DOHH2 (cell line): ENCODE results near the gene NUDT19.

Experiments used
- H3F3A ChIP-seq: fragments of 200-600 bp; sonication (generic), shearing (Covaris generic); 2 replicates; pipeline ENCODE4 v1.6.0; 2016; ENCODE audit warnings: antibody characterized with exemption, mild to moderate bottlenecking; ENCODE audit not compliant: control insufficient read depth, insufficient read depth
- H3K27ac ChIP-seq: fragments of 200-600 bp; sonication (generic); 2 replicates; pipeline ENCODE4 v1.5.1; 2014; ENCODE audit warnings: low read depth, mild to moderate bottlenecking, low read length, moderate library complexity
- H3K27me3 ChIP-seq: fragments of 200-600 bp; sonication (generic); 2 replicates; pipeline ENCODE4 v1.6.1; 2014; ENCODE audit warnings: mild to moderate bottlenecking, low read length, mixed read lengths; ENCODE audit not compliant: control insufficient read depth
- H3K36me3 ChIP-seq: fragments of 200-600 bp; sonication (generic); 2 replicates; pipeline ENCODE4 v1.6.1; 2014; ENCODE audit warnings: mild to moderate bottlenecking, low read length, moderate library complexity, mixed read lengths; ENCODE audit not compliant: control insufficient read depth
- H3K4me1 ChIP-seq: fragments of 200-600 bp; sonication (generic); 2 replicates; pipeline ENCODE4 v1.6.1; 2014; ENCODE audit warnings: mild to moderate bottlenecking, low read length, mixed read lengths; ENCODE audit not compliant: control insufficient read depth
- H3K4me2 ChIP-seq: fragments of 200-600 bp; sonication (generic); 2 replicates; pipeline ENCODE4 v1.6.0; 2014; ENCODE audit warnings: mild to moderate bottlenecking, low read length, moderate library complexity
- H3K4me3 ChIP-seq: fragments of 200-600 bp; sonication (generic); 2 replicates; pipeline ENCODE4 v1.5.1; 2014; ENCODE audit warnings: mild to moderate bottlenecking, low read length, mixed read lengths
- H3K79me2 ChIP-seq: fragments of 200-600 bp; sonication (generic); 2 replicates; pipeline ENCODE4 v1.6.1; 2014; ENCODE audit warnings: mild to moderate bottlenecking, low read length, mixed read lengths; ENCODE audit not compliant: control insufficient read depth
- H3K9me2 ChIP-seq: fragments of 200-600 bp; sonication (generic); replicated peaks from 2 replicates; pipeline ENCODE4 v1.6.1; 2014; ENCODE audit warnings: mild to moderate bottlenecking, low read length, mixed read lengths; ENCODE audit not compliant: control insufficient read depth
- H3K9me3 ChIP-seq: fragments of 200-600 bp; sonication (generic); 2 replicates; pipeline ENCODE4 v1.6.1; 2014; ENCODE audit warnings: antibody characterized with exemption, low read length, mixed read lengths; ENCODE audit not compliant: control insufficient read depth, insufficient read depth
- H4K20me1 ChIP-seq: fragments of 200-600 bp; sonication (generic); 2 replicates; pipeline ENCODE4 v1.6.0; 2014; ENCODE audit warnings: low read depth, mild to moderate bottlenecking, antibody characterized with exemption, low read length, moderate library complexity; ENCODE audit not compliant: control insufficient read depth, insufficient read depth
- CTCF ChIP-seq: fragments of 200-600 bp; sonication (generic); IDR thresholded peaks from one replicate; pipeline ENCODE4 v1.5.1; 2014; ENCODE audit warnings: antibody characterized with exemption, mild to moderate bottlenecking, low read depth, low read length; ENCODE audit not compliant: poor library complexity, severe bottlenecking
- EZH2phosphoT487 ChIP-seq: fragments of 200-600 bp; sonication (generic); IDR thresholded peaks from 2 replicates; pipeline ENCODE4 v1.6.1; 2017; ENCODE audit warnings: borderline replicate concordance, mild to moderate bottlenecking, antibody characterized with exemption, low read length, moderate library complexity, mixed read lengths

The NUDT19 gene

GRCh38 chr19:32669310-32669709 lies 22.3 kb upstream of the NUDT19 start:
- no peaks in the 10 kb centered on the region for H3K9me2 ChIP-seq
- H3K36me3 ChIP-seq: peaks cover 19% of the 10 kb centered on the region
- peaks cover 22% of the 10 kb centered on the region for H4K20me1 ChIP-seq
- no peaks in the 10 kb centered on the region for H3K9me3 ChIP-seq
- no peak overlapping the region for H3K4me3 ChIP-seq
- no peak overlapping the region for H3K4me2 ChIP-seq
- peaks cover 88% of the 10 kb centered on the region for H3K79me2 ChIP-seq
- H3F3A ChIP-seq: no peaks in the 10 kb centered on the region
- peaks cover 17% of the 10 kb centered on the region for H3K4me1 ChIP-seq
- no peak overlapping the region for H3K27ac ChIP-seq
- H3K27me3 ChIP-seq: no peaks in the 10 kb centered on the region
- TF ChIP-seq CTCF (no peak), EZH2phosphoT487 (no peak)

- no peak overlapping the region for H3K4me2 ChIP-seq
- H3K27me3 ChIP-seq: no peaks in the 10 kb centered on the region
- TF ChIP-seq CTCF (no peak), EZH2phosphoT487 (no peak)
- no peaks in the 10 kb centered on the region for H3F3A ChIP-seq
- H4K20me1 ChIP-seq: peaks cover 22% of the 10 kb centered on the region
- peaks cover 76% of the 10 kb centered on the region for H3K79me2 ChIP-seq
- no peak overlapping the region for H3K4me3 ChIP-seq
- peaks cover 23% of the 10 kb centered on the region for H3K4me1 ChIP-seq
- no peaks in the 10 kb centered on the region for H3K9me2 ChIP-seq
- H3K9me3 ChIP-seq: no peaks in the 10 kb centered on the region
- no peak overlapping the region for H3K27ac ChIP-seq
- H3K36me3 ChIP-seq: peaks cover 16% of the 10 kb centered on the region; the same call in 1 of the 2 replicates
These were observed 19.6 kb upstream of the NUDT19 start for GRCh38 chr19:32671883-32672593.

- H3K4me3 ChIP-seq: no peak overlapping the region
- H3K27me3 ChIP-seq: no peaks in the 10 kb centered on the region
- H3F3A ChIP-seq: no peaks in the 10 kb centered on the region
- TF ChIP-seq EZH2phosphoT487 (no peak), CTCF (no peak)
- peak overlapping the region; percentile 97; the same call in 1 of the 2 replicates for H3K4me2 ChIP-seq
- peaks cover 22% of the 10 kb centered on the region for H4K20me1 ChIP-seq
- peaks cover 23% of the 10 kb centered on the region for H3K4me1 ChIP-seq
- H3K9me3 ChIP-seq: no peaks in the 10 kb centered on the region
- peaks cover 69% of the 10 kb centered on the region for H3K79me2 ChIP-seq
- H3K36me3 ChIP-seq: peaks cover 16% of the 10 kb centered on the region; the same call in 1 of the 2 replicates
- H3K9me2 ChIP-seq: no peaks in the 10 kb centered on the region
- H3K27ac ChIP-seq: no peak overlapping the region
These were observed 18.8 kb upstream of the NUDT19 start for GRCh38 chr19:32672841-32673240.
